Measurements from ENCODE around the gene TGM6.

- TF ChIP-seq CTCF (IDR thresholded peaks at IDR 0.05) = no peak
- TF ChIP-seq MAX (CRISPR knock-in tag; IDR thresholded peaks at IDR 0.05) = peak; percentile 92
- 0 out of 2 replicates have a peak, but pooled peaks have one; percentile 25 for TF ChIP-seq USF1 (CRISPR knock-in tag; IDR thresholded peaks at IDR 0.05)
- TF ChIP-seq CBFB (CRISPR knock-in tag; IDR thresholded peaks at IDR 0.05; ENCODE audit: low read depth) = 0 out of 2 replicates have a peak, but pooled peaks have one; percentile 63
- TF ChIP-seq E2F5 (CRISPR knock-in tag; IDR thresholded peaks at IDR 0.05) = peak; percentile 99
- TF ChIP-seq ZNF512 (CRISPR knock-in tag; IDR thresholded peaks at IDR 0.05; ENCODE audit: borderline replicate concordance) = no peak
Observed at GRCh38 chr20:2470423-2471193, 89.9 kb downstream of the TGM6 start, which contains the start of gene SNRPB.

All from WTC11 (cell line).